Kidney tubule cell (primary cell): Measurements from ENCODE around the gene CA7.

Experiments used
- DNase-seq: peaks from one replicate; pipeline ENCODE4 v3.0.0-alpha.2; 2018; ENCODE audit warnings: low spot score

CA7 gene

GRCh38 chr16:66898933-66899309 lies 54.7 kb downstream of the CA7 start:
- no peak for DNase-seq

DNA sequence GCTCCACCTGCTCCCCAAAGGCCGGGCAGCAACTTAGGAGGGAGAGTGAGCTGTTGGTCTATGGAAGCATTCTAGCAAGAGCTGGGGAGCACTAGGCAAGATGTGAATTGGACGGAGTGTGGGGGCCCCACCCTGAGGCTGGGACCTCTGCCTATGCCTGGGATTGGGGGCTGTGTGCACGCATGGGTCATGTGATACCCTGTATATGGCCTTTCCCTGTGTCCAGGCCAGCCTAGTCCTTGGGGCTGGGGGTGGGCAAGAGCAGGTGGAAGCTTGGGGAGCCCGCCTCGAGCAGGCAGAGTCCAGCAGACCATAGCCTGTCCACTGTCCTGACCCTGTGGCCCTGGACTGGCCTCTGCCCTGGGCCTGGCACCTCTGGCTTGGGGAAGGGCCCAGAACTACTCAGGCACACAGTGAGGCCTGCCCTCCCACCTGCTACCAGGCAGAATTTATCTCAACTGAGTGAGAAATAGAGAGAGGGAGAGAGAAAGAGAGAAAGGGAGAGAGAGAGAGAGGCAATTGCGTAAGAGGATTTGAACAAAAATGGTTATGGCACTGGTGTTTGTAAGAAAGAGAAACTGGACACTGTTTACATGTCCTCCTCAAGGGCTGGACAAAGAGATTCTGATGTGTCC lies 55.2 kb downstream of the CA7 start:
- no peak for DNase-seq

DNA sequence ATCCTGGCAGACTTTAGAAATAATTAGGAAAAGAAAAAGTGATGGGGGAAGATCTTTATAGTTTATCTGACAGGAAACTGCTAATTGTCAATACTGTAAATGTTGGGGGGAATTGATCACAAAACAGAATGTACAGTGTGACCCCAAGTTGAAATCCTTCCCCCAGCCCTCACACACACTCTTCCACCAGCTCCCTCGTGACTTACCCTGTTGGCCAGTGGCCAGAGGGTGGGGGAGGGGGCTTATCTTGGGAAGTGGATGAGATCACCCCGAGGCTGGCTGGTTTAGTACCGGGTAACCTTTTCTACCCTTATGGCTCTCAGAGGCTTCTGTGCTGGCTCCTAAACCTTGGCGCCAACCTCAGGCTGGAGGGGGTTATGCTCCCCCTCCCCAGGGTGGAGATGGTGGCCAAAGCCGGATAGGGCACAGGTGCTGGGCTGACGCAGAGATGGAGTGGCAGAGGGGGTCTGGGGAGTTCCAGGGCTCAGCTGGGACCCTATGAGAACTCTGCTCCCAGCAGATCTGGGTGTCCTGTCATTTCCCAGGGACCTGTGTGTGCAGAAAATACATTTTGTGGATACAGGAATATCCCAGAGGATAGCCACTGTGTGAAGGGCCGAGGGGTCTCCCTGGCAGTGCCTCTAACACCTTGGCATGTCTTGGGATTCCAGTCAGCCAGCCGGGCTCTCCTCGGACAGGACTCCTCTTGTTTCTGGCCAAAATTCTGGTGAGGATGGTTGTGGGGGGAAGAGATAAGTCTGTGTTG lies 55.9 kb downstream of the CA7 start:
- peak; percentile 85 for DNase-seq

- DNase-seq, result peak; percentile 32
Measured at GRCh38 chr16:66900721-66901441, 56.7 kb downstream of the CA7 start.

GRCh38 chr16:66901626-66902025 lies 57.4 kb downstream of the CA7 start:
- no peak for DNase-seq

DNA sequence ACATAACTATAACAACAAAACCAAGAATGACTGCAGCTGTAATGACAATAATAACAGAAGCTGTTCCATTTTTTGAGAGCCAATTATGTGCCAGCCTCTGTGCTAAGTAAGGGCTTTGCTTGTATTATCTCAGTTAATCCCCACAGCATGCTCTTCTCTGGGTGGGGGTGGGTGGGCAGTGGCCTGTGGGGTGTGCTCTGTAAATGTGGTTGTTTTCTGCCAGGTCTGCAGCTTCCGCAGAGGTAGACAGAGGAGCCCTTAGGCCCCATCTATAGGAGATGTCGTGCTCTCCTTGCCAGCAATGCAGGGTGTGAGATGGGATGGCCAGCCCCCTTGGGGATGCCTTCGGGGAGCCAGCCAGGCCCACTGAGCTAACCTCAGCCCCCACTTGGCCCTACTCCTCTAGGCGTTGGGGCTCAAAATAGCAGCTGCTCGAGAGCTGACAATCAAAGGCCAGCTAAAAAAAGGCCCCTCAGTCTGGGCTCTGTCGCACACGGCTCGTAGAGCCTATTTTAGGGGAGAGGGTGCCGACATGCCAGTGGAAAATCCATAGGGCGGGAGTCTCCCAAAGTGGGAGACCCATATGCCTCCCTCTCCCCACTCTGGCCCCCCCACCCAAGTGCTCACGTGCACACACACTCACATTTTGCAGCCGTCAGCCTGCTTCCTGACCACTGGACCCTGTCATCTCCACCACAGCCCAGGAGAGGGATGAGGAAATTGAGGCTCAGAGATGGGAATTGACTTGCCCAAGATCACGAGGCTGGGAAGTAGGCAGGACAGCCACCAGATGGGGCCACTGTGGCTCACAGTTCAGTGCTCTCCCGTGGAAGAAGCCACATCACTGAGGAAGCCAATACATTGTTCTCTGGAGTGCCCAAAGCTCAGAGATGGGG lies 58.7 kb downstream of the CA7 start:
- no peak for DNase-seq
